Natural killer cell (primary cell): ENCODE results near the gene CTIF. TPM values are rescaled to one million over a fixed set of nuclear protein-coding genes. Genes with fewer than 3 reads are reported as not detected.

ENCODE experiments used
- ATAC-seq, 3 donors: fragments of 150-1000 bp in 2 of 3; fragments of 200-7000 bp in 1 of 3; cut with Tn5 transposase; 1 replicate in 1 of 3; 2 replicates in 2 of 3; pipeline ENCODE4 v1.10.0; 2021; ENCODE audit warnings: mild to moderate bottlenecking in 2 of 3, moderate library complexity in 2 of 3
- DNase-seq, 2 donors: peaks; one replicate each; pipeline versions ENCODE4 v3.0.0 to v3.0.0-alpha.2; 2013 to 2021; ENCODE audit warnings: mixed read lengths in 1 of 2
- H3K27ac ChIP-seq: one replicate; pipeline ENCODE4 v1.5.1; 2013; ENCODE audit warnings: mild to moderate bottlenecking, low read length
- H3K27me3 ChIP-seq: one replicate; pipeline ENCODE4 v1.6.1; 2013; ENCODE audit warnings: low read length; ENCODE audit not compliant: control insufficient read depth, insufficient read depth
- H3K36me3 ChIP-seq: one replicate; pipeline ENCODE4 v1.6.1; 2013; ENCODE audit warnings: low read length; ENCODE audit not compliant: control insufficient read depth, insufficient read depth
- H3K4me1 ChIP-seq: one replicate; pipeline ENCODE4 v1.6.1; 2013; ENCODE audit warnings: low read length; ENCODE audit not compliant: control insufficient read depth, insufficient read depth
- H3K4me3 ChIP-seq: one replicate; pipeline ENCODE4 v1.5.1; 2013; ENCODE audit warnings: low read length
- H3K9me3 ChIP-seq: one replicate; pipeline ENCODE4 v1.6.1; 2013; ENCODE audit warnings: low read length; ENCODE audit not compliant: control insufficient read depth, insufficient read depth
- H3K27ac Mint-ChIP-seq, 2 donors: one replicate each; pipeline ENCODE4 v1.8.0; 2022; ENCODE audit warnings: mild to moderate bottlenecking in 2 of 2, mixed read lengths in 2 of 2, moderate library complexity in 1 of 2
- H3K27me3 Mint-ChIP-seq, 2 donors: one replicate each; pipeline ENCODE4 v1.8.0; 2022; ENCODE audit warnings: low read depth in 2 of 2, mixed read lengths in 2 of 2
- H3K36me3 Mint-ChIP-seq: one replicate; pipeline ENCODE4 v1.8.0; 2022; ENCODE audit warnings: mixed read lengths
- H3K4me1 Mint-ChIP-seq, 2 donors: one replicate each; pipeline ENCODE4 v1.8.0; 2022; ENCODE audit warnings: mixed read lengths in 2 of 2
- H3K4me3 Mint-ChIP-seq: one replicate; pipeline ENCODE4 v1.8.0; 2022; ENCODE audit warnings: mild to moderate bottlenecking, moderate library complexity, mixed read lengths
- H3K9me3 Mint-ChIP-seq, 2 donors: one replicate each; pipeline ENCODE4 v1.8.0; 2022; ENCODE audit warnings: mixed read lengths in 2 of 2
- WGBS: methylation state at CpG from one replicate; pipeline ENCODE4 v1.1.7; 2013; ENCODE audit warnings: missing lambda C conversion rate; ENCODE audit not compliant: insufficient coverage; 5-methylcytosine and 5-hydroxymethylcytosine counted together
- intact Hi-C: fragments of 100-400 bp; cut with micrococcal nuclease; formaldehyde crosslinking; loops from one replicate; pipeline ENCODE4 v1.14.2; 2022
- total RNA-seq, 4 donors: library from RNA; stranded (reverse); fragments of 120-200 nt in 1 of 4; gene quantifications; one replicate each; pipeline versions ENCODE4 v1.2.3 to v1.2.4, GENCODE V29; 2013 to 2022
- TF ChIP-seq, protein P1 (sequence below): fragments of 200-600 bp; IDR thresholded peaks from one replicate; pipeline ENCODE4 v1.8.0; 2022; ENCODE audit warnings: antibody characterized with exemption

The CTIF gene
- total RNA-seq, 3 donors from 2014 or later (not counting 1 experiment from before 2014, with no cell fraction given): 6.9 to 10.2 (median 8.2) TPM

DNA sequence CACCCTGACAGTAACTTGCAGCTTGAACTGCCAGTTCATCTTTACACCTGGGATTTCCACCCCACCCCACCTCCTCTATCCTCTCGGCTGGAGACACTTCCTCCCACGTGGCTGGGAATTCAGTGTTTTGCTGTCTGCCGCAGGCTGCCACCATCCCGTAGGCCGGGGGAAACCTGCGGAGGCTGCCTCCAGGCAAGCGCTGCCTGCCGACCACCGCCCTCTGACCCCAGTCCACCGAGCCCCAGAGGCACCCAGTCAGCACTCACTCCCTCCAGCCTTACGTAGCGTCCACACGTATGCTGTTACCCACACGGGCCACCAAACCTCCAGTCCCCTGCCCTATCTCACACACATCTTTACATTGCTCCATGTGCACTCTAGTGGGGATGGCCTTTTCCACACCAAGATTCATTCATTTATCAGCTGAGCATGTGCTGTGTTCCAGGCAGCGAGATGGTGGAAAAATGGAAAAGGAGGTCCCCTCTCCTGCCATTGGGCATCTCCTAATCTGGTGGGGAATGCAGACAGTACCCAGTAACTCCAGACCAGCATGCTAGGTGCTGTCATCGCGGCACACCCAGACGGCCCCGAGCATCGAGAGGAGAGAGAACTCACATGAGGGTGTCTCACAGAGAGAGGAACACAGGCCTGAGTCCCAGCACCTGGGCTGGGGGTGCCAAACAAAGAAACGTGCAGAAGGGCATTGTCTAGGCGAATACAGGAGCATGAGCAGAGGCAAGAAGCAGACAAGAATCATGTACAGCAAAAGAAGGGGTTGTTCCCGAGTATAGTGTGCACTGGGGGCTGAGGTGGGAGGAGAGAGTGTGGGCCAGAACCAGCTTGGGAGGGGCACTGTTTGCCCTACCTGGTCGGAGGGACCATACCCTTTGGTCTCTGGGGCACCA, 245.0 kb downstream of the CTIF start:
- Mint-ChIP-seq H3K4me1 (peaks cover 20 to 25% of the 10 kb centered on the region in 2 donors), H3K36me3 (no peaks in the 10 kb centered on the region), H3K27me3 (no peaks in the 10 kb centered on the region), H3K4me3 (no peak overlapping the region), H3K9me3 (no peaks in the 10 kb centered on the region), H3K27ac (peak overlapping the region in 1 of 2 donors; percentile 78)
- Histone ChIP-seq H3K36me3 (no peaks in the 10 kb centered on the region), H3K27me3 (no peaks in the 10 kb centered on the region), H3K9me3 (no peaks in the 10 kb centered on the region), H3K4me3 (no peak overlapping the region), H3K4me1 (peaks cover 46% of the 10 kb centered on the region), H3K27ac (no peak overlapping the region)
- TF ChIP-seq, protein P1, sequence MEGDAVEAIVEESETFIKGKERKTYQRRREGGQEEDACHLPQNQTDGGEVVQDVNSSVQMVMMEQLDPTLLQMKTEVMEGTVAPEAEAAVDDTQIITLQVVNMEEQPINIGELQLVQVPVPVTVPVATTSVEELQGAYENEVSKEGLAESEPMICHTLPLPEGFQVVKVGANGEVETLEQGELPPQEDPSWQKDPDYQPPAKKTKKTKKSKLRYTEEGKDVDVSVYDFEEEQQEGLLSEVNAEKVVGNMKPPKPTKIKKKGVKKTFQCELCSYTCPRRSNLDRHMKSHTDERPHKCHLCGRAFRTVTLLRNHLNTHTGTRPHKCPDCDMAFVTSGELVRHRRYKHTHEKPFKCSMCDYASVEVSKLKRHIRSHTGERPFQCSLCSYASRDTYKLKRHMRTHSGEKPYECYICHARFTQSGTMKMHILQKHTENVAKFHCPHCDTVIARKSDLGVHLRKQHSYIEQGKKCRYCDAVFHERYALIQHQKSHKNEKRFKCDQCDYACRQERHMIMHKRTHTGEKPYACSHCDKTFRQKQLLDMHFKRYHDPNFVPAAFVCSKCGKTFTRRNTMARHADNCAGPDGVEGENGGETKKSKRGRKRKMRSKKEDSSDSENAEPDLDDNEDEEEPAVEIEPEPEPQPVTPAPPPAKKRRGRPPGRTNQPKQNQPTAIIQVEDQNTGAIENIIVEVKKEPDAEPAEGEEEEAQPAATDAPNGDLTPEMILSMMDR: no peak
- 91% methylated on average over 24 of the region's 24 CpGs for WGBS
- no peak for ATAC-seq
- intact Hi-C loops: no loop called here
- no peak for DNase-seq

DNA sequence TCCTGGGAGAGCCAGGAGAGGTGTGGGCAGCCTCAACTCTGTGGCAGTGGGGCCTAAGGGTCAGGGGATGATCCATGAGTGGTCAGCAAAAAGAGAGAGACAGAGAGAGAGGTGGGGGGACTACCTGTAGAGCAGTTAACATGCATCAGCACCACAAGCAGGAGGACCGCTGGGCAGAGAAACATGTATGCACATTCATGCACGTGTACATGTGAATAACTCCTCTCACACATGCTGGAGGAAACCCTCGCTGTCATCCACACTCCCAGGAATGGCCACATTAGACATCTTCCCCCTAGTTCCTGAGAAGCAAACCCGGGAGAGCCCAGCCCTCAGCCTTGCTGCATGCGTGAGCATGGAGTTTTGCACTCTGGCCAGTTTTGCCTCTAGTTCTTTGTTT, 245.8 kb downstream of the CTIF start:
- intact Hi-C loops: no loop called here
- no peaks in the 10 kb centered on the region for H3K36me3 Mint-ChIP-seq
- ATAC-seq: no peak

DNA sequence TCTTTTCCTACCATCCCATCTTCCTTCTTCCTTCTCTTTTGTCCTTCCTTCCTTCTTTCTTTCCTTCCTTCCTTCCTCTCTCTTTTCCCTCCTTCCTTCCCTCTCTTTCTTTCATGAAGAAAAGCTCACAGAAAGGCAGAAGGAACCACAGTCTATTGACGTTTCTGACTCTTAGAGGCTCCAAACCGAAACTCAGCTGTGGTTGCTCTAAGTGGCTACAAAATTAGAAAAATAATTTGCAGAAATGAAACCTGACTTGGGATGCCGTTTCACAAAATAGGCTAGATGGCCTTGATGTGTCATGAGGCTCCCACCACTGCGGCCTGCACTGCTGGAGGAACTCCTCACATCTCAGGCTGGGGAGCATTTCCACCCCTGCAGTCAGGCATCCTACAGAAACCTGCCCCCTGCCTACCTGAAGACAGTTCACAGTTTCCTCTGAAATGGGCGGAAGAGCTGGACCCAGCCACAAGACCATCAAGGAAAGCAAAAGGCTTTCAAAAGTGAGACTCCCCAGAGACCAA, 246.3 kb downstream of the CTIF start:
- 23% methylated on average over 5 of the region's 5 CpGs for WGBS
- Histone ChIP-seq H3K4me1 (peaks cover 46% of the 10 kb centered on the region), H3K27ac (peak overlapping the region; percentile 61), H3K4me3 (no peak overlapping the region), H3K9me3 (no peaks in the 10 kb centered on the region), H3K27me3 (no peaks in the 10 kb centered on the region), H3K36me3 (no peaks in the 10 kb centered on the region)
- TF ChIP-seq, protein P1: no peak
- H3K36me3 Mint-ChIP-seq: no peaks in the 10 kb centered on the region
- H3K4me3 Mint-ChIP-seq: peak overlapping the region; percentile 1
- peak overlapping the region; percentile 61 to 78 for H3K27ac Mint-ChIP-seq
- peak; percentile 52 to 78 (median 68) for ATAC-seq
- no peaks in the 10 kb centered on the region for H3K9me3 Mint-ChIP-seq
- intact Hi-C loops: no loop called here
- peaks cover 20 to 25% of the 10 kb centered on the region in 2 donors for H3K4me1 Mint-ChIP-seq
- DNase-seq: peak in 1 of 2 donors; percentile 49
- no peaks in the 10 kb centered on the region for H3K27me3 Mint-ChIP-seq

More for the DNA sequence above, 245.8 kb downstream of the CTIF start:
- Histone ChIP-seq H3K27ac (peak overlapping the region; percentile 61), H3K36me3 (no peaks in the 10 kb centered on the region), H3K27me3 (no peaks in the 10 kb centered on the region), H3K9me3 (no peaks in the 10 kb centered on the region), H3K4me3 (no peak overlapping the region), H3K4me1 (peaks cover 46% of the 10 kb centered on the region)
- Mint-ChIP-seq H3K27me3 (no peaks in the 10 kb centered on the region), H3K4me1 (peaks cover 20 to 25% of the 10 kb centered on the region in 2 donors), H3K9me3 (no peaks in the 10 kb centered on the region), H3K4me3 (no peak overlapping the region), H3K27ac (peak overlapping the region; percentile 61 to 78)
- 62% methylated on average over 5 of the region's 5 CpGs for WGBS
- DNase-seq: no peak
- TF ChIP-seq, protein P1: no peak
